CD4-positive, alpha-beta T cell treated with Interleukin-21 for 1 hour (primary cell): ENCODE data around the gene AHCTF1.

Experiments used
- DNase-seq: peaks from one replicate; pipeline ENCODE4 v3.0.0-alpha.2; 2020

The AHCTF1 gene

DNA sequence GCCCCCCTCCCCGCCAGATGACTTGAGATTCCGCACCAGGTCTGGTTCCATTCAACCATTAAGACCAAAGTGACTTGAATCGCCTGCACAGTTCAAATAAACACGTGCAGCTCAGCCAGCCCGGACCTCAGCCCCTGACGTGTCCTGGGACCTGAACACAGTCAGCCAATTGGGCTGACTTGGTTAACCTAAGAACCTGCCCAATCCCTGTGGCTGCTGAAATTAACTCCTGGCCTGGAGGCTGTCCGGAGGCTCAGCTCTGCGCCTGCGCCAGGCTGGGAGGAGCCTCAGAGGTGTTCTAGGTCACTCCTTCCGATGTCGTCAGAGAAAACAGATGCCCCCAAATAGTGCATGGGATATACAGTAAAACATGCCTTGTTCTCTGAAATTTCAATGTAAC lies 134.2 kb downstream of the AHCTF1 start:
- no peak for DNase-seq

GRCh38 chr1:246797157-246797556 lies 134.6 kb downstream of the AHCTF1 start:
- no peak for DNase-seq

- no peak for DNase-seq
Observed at GRCh38 chr1:246795906-246796694, 135.6 kb downstream of the AHCTF1 start.

GRCh38 chr1:246794828-246795671 lies 136.7 kb downstream of the AHCTF1 start:
- DNase-seq, result no peak

- DNase-seq, result no peak
Observed at GRCh38 chr1:246794048-246794827, 137.5 kb downstream of the AHCTF1 start.

- DNase-seq, result no peak
Observed at GRCh38 chr1:246793356-246793896, 138.3 kb downstream of the AHCTF1 start.

- DNase-seq, result no peak
Observed at GRCh38 chr1:246792603-246793002, 139.1 kb downstream of the AHCTF1 start.

GRCh38 chr1:246791303-246791918 lies 140.3 kb downstream of the AHCTF1 start:
- no peak for DNase-seq

DNA sequence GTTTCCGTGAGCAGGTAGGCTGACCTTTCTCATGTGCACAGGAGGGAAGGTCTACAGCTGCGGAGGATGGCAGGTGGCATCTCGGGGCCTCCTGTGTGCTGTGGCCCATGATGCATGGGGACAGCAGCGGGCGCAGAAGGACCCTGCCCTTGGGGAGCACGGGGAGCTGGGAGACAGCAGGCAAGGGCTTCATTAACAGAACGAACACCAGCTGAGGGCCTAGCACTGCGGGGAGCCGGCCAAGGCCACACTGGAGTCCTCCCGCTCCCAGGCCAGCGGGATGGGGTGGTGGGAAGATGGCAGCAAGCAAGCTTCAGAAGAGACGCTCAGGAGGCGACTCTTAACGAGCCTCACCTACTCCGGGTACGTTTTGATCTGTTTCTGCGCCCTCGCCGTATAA lies 140.9 kb downstream of the AHCTF1 start:
- DNase-seq, result no peak

DNA sequence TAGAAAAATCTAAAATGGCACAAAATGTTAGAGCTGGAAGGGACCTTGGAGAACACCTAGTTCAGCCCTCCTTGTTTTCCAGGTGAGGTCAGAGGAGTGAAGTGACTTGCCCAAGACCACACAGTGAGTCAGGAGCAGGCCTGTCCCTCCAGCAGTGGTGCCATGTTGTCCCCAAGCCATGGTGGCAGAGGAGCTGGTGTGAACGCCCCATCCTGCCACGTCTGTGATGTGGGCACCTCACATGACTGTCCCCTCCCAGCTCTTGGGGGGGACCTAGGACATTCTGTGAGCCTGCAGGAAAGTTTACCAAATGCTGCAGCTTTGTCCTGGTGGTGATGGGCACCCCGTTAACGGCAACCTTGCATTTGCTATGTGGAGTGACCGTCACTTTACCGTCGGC lies 141.4 kb downstream of the AHCTF1 start:
- DNase-seq, result no peak

- DNase-seq, result no peak
Observed at GRCh38 chr1:246789454-246790339, 142.1 kb downstream of the AHCTF1 start.
